Measurements from ENCODE around the gene PADI1.

The PADI1 gene, protein sequence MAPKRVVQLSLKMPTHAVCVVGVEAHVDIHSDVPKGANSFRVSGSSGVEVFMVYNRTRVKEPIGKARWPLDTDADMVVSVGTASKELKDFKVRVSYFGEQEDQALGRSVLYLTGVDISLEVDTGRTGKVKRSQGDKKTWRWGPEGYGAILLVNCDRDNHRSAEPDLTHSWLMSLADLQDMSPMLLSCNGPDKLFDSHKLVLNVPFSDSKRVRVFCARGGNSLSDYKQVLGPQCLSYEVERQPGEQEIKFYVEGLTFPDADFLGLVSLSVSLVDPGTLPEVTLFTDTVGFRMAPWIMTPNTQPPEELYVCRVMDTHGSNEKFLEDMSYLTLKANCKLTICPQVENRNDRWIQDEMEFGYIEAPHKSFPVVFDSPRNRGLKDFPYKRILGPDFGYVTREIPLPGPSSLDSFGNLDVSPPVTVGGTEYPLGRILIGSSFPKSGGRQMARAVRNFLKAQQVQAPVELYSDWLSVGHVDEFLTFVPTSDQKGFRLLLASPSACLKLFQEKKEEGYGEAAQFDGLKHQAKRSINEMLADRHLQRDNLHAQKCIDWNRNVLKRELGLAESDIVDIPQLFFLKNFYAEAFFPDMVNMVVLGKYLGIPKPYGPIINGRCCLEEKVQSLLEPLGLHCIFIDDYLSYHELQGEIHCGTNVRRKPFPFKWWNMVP

DNA sequence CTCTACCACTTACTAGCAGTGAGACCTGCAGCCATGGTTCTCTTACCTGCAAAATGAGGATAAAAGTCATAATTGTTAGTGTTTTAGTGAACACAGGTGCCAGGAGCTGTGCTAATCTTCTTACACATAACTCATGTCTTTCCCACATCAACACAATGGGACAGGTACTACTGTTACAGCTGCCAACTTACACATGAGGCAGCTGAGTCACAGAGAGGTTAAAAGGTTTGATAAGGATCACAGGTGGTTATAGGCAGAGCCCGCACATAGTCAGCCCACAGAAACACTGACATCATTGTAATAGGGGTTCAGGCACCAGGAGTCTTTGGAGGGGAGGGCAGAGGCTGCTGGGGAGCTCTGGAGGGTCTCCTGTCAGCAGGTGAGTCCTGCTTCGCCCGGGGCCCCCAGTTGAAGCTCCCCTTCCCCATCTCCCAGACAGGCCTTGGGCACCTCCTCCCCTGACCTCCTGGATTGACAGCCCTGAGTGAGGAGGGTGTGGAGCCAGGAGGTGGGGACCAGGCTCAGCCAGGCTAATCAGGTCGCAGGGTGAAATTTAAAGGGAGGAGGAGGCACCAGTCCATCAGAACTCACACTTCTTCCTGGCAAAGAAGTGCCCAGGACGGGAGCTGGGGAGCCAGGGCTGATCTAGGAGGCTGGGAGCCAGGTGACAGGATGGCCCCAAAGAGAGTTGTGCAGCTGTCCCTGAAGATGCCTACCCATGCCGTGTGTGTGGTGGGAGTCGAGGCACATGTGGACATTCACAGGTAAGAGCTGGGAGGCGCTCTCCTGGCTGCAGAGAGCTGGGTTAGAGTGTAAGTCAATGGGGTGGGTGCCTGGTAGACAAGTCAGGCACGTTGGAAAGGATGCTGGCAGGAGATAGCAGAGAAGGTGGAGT lies at the start of gene PADI1:
PADI1 (plus strand) TSS at position 583 of the 895 bp plus-strand sequence; CDS start at position 673, 90 bp downstream.
- no peak for DNase-seq

DNA sequence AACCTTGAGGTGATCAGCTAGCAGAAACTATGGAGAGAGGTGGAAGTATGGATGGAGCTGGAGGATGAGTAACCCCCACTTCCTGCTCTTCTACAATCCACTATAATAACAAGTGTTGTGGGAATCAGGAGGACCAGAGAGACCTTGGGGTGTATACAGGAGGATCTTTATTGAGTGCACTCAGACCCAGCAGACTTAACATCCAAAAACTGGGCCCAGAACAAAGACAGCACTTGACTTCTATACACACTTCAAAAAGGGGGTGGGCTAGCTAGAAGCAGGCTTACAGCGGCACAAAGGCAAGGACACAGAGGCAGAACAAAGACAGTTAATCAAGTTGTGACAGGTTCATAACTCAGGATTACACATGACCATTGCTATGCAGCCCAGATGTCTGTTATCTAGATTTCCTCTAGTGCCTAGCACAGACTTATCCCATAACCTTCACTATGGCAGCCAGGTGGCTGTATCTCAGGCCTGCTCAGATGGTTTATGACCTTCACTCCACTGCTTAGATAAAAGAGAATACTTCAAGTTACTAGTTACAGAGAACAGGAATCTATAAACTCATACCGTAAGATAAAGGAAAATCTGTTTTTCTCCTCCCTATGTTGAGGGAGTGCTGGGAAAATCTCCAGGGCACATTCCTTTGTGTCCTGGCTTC lies 49.5 kb upstream of the PADI1 start:
- DNase-seq: no peak

DNA sequence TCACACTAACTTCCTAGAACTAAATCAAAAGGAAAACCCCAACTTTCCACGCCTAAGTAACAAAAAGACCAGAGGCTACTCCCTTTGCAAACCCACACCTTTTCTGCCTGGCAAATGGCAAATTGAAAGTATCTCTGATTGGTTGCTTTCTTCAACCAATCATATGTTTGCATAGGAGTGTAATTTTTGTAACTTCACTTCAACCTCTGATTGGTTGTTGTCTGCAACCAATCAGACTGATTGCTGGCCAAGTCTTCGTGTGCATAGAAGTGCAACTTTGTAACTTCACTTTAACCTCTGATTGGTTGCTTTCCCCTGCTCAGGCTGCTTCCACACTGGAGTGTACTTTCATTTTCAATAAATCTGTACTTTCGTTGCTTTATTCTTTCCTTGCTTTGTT lies 48.8 kb upstream of the PADI1 start:
- no peak for DNase-seq

DNA sequence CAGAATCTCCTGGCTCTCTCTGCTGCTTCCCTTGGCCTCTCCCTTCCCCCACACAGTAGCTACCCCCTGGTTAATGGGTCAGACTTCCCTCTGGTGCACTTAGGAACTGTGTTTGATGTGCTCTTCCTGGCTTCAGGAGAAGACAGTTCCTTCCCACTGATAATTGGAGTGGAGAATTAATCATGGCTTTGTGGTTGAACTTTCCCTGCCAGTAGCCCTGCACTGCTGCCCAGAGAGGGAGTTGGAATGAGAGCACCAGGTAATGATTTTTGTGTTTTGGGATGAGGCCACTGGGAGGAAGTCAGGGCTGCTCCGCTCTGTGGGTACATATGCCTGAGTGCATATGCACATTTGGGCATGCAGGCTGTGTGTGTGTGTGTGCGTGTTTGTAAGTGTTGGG lies 46.0 kb upstream of the PADI1 start:
- no peak for DNase-seq

DNA sequence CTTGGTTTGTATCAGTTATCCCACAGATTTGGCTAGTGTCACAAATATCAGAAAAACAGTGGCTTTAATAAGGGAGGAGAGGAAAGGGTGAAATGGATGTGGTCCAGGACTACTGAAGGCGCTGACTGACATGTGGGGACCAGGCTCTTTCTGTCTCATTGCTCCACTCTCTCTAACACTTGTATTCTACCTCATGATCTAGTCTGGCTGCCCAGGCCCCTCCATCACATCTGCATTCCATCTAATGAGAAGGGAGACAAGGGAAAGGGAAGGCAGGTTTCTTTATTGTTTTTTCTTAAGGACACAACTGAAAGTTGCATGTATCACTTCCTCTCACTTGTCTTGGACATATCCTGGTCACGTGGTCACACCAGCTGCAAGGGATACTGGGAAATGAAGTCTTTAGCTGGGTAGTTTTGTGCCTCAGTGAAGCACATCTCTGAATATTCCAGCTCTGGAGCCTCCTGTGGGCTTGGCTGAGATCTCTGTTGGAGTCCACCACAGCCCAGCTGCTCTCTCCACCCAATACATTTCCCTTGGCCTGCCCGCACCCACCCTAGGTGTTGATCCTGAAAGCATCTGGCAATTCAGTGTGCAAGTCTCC lies 43.7 kb upstream of the PADI1 start:
- DNase-seq: no peak

DNA sequence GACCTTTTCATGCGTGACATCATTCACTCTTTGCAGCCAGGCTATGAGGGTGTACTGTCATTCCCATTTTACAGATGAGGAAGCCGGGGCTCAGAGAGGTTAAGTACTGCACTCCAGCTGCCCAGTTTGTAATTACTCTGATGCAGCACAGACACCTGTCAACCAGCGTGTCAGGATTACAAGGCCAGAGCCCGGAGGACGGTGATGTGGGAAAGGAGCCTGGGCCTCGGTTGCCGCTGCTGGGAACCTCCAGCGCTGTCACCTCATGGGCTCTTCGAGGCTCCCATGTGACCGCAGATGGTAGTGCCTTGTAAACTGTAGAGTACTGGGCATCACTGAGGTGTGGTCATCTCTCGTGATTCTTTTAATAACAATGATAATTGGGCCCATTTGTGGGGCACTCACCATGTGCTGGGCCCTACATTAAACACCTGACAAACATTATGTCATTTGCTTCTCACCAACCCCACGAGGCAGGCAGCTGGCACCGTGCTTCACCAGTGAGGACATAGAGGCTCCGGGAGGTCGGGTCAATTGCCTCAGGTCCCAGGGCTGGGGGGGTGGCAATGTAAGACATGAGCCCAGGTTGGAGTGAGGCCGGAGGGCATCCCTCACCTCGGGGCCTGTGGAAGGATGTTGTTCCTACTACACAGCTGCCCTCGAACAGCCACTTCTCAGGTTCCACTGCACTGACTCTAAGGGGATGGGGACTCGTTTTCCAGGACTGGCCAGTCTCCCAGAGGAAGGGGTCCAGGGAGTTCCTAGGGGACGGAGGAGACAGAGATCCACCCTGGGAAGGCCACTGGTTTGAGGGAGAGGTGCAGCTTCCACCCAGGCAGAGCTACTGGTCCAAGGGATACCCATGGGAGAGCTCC lies 42.8 kb upstream of the PADI1 start:
- DNase-seq: no peak

DNA sequence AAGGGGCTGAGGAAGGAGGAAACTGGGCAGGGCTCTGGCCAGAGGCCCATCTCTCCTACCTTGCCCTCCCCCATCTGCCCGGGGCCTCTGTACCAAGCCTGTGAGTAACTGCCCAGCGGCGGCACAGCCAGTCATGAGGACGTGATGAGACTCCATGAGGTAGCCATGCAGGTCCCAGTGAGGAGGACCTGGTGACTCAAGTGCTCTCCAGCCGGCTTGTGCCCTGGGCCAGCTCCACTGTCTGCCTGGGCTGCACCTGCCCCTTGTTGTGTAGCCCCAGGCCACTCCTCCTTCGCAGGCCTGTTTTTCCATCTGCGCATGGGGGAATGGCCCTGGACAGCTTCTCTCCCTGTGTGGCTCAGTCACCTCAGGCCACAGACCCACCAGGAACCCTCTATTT lies 42.0 kb upstream of the PADI1 start:
- DNase-seq: no peak

DNA sequence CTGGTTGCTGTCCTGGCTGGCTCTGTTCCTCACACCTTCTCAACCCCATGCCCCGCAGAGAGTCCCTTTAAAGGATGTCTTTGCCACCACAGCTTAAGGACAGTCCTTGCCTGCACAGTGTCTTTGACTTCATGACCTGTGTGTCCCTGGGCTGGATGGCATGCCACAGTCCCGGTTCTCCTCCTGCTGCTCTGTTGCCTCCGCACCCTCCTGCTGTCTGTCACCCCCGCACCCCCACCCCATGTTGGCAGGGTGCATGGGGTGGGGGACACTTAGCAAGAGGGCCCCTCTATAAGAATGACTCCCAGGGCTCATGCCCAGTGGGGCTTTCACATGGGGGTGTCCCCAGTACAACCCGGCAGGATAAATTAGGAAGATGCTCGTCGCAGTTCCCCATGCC lies 41.6 kb upstream of the PADI1 start:
- DNase-seq: no peak

DNA sequence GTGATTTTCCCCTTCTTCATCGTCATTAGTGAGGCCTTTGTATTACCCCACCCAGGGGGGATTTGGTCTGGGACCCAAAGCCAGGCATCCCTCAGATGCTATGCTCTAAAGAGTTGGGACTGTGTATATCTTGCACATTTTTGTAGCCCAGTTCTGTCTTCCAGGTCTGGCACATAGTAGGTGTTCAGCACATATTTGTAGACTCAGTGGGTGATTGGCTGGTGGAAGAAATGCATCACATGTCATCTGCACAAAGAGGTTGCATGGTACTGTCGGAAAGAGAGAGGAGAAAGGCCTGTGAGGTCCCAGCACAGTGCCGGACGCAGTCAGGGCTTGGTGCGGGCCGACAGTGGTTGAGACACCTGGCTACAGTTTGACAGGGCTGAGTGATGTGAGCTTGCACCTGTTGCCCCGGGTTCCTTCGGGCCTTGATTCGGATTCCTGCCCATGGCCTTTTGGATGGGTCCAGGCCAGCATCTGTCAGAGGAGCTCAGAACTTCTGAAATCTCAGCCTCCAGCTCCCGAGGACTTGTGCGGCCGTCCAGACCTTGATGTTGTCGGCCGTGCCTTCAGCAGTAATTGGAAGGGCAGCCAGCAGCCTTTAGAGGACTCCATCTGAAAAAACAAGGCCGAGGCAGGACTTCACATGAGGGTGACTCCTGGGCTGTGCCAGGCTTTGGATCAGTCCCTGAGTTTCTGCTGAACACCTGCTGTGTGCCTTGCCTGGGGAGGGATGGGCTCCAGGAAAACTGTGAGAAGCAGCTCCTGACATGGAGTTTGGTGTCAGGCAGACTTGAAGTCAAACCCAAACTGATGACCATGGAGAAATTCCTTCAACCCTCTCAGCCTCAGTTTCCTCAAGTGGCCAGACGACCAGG lies 40.9 kb upstream of the PADI1 start:
- no peak for DNase-seq

DNA sequence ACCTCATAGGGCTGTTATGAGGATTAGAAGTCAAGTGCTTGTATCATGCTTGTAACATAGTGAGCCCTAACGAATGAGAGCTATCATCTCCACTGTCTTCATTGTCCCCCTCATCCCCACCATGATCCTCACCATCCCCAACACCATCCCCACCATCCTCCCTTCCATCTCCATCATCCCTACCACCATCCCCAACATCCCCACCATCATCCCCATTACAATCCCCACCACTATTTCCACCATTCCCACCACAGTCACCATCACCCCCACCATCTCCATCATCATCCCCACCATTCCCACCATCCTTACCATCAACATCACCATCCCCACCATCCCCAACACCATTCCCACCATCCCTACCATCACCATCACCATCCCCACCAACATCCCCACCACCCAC lies 39.1 kb upstream of the PADI1 start:
- DNase-seq: no peak

DNA sequence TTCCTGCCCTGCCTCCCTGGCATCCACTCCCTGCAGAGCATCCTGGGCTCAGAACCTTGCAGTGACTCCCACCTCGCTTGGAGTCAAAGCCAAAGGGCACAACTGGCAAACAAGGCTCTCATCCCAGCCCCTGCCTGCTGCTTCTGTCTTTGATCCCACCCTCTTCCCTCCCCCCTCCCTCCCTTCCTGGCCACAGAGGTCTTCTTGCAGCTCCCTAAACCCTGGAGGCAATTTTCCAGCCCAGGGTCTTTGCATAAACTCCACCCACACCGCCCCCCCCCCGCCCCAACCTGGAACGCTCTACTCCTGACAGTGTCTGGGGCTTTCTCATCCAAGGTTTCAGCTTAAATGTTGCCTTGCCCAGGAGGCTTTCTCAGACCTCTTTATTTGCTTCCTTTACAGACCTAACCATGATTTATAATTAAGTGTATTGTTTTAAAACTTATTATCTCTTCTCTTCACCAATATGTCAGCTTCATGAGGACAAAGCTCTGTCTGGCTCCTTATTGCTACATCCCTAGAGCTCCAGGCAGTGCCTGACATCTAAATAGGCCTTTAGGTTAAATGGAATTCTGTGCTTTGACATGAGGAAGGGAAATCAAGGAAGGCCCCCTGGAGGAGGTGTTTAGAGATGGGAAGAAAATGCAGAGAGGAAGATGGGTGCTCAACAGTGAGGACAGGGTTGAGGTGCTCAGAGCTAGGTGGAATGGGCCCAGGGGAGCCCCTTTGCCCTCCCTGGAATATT lies 37.7 kb upstream of the PADI1 start:
- DNase-seq: no peak

DNA sequence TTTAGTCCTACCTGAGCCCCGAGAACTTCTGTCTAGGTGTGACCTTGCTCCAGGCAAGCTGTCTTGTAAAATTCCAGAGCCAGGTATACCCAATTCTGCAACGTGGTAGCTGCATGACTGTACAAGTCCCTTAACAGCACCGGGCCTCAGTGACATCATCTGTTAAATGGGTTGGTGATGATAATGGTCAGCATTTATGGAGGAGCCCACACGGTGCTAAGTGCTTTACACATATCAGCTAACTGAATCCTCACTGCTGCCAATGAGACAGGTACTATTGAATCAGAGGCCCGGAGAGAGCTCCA lies 37.2 kb upstream of the PADI1 start:
- no peak for DNase-seq

DNA sequence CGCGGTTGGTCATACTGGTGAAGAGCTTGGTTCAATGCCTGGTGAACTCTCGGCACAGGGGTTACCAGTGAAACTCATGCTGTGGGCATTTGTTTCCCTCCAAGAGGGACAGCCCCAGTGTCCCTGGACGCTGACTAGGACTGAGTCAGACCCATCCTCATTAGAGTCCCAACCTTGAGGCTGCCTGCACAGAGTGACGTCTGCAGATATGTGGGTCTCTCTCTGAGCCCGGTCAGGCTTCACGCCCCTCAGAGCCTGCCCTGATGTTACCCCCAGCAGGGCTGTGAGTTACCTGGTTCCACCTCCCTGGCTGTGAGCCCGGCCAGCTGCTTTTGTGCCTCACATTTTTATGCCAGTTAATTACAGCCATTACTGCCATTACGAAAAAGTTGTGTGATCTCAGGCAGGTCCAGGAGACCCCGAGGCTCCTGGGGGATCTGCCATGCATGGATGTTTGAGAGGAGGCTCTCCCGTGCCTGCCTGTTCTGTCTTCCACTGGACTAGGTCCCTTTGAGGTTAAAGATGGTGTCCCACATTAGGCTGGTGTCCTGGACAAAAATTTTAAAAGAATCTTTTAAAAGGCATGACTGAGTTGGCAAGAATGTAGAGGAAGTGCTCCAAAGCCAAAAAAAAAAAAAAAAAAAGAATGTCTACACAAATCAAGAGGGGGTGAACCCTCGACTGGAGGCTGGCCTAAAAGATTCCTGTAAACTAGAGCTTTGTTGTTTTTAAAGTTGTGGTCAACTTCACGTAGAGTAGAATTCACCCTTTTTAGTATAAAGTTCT lies 36.6 kb upstream of the PADI1 start:
- no peak for DNase-seq

DNA sequence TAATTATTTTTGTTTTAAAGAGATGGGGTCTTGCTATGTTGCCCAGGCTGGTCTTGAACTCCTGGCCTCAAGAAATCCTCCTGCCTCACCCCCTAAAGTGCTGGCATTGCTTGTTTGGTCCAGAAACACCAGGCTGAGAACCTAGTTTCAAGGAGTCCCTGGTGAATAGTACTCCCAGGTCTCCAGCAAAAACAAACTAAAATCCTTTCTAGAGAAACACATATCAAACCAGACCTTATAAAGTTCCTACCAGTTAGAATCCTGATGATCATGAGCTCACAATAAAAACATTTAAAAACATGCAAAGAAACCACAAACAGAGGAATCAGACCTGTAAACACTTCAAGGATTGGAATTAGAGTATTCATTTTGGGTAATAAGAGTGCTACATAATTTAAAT lies 34.4 kb upstream of the PADI1 start:
- DNase-seq: no peak

DNA sequence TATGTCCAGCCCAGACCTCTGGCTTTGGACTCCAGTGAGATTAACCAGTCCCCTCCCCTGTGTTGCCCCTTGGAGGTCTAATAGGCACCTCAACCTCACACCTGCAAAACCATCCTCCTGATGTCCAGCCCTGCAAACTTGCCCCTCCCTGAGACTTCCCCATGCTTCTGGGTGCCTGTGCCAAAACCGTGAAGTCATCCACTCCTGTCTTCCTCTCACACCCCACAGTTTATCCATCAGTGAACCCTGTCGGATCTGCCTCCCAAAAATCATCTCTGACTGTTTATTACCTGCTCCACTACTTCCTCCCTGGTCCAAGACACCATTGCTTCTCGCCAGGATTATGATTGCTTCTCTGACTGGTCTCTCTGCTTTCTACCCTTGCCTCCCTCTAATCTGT lies 31.7 kb upstream of the PADI1 start:
- no peak for DNase-seq

DNA sequence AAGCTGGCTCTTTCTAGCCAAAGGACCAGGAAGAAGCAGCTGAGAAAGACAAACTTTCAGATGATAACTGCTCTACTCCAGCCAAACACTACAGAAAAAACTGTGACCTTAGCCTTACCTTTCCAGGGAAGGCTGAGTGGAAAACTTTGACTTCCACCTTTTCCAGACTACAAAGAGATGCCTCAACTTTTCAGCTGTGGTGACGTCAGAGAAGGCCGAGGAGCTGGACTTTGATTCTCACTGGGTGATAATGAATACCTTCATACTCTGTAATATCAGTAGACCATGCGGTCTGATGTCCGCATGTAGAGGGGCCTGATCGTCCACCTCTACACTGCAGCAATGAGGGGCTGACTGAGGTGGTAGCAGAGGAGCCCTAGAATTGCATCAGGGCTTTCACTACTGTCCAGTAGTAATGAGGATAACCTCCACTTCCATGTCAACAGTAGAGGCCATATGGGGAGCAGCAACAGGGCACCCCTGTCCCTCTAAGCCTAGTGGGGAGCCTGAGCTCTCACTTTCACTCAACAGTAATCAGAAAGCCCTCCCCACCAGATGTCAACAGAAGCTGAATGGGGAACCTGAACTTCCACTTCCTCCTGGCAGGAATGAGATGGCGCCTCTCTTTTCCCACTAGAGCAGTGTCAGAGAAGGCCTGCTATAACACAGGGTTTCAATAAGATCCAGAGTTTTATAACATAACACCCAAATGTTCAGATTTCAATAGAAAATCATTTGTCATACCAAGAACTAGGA lies 28.4 kb upstream of the PADI1 start:
- no peak for DNase-seq

DNA sequence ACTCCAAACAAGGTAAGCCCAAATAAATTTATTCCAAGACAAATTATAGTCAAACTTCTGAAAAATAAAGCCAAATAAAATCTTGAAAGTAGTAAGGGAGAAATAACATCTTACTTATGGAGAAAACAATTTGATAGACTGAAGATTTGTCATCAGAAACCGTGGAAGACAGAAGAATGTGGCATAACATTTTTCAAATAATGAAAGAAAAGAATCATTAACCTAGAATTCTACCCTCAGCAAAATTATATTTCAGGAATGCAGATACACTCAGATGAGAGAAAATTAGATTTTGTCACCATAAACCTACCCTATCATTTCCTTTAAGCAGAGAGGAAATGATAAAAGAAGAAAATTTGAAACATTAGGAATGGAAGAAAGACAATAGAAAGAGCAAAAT lies 27.3 kb upstream of the PADI1 start:
- DNase-seq: no peak

DNA sequence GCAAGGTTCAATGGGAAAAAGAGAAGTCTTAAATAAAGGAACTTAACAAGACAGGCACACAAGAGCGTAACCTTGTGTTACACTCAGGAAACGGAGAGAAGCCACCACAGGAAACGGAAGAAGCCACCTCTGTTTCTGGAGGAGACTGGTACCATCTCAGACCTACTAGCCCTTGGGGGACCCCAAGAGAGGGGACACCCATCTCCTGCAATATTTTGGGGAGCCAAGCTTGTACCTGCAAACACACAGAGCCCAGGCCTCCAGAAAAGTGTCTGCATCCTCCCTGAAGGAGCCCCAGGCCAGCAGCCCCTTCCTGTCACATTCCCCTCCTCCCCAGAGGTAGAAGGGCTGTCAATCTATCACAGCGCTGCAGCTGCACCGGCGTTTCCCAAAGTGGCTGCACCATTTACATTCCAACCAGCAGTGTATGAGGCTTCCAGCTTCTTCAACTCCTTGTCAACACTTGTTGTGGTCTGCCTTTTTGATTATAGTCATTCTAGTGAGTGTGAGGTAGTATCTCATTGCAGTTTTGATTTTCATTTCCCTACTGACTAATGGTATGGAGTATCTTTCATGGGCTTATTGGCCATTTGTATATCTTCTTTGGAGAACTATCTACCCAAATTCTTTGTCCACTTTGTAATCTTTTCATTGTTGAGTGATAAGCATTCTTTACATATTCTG lies 23.0 kb upstream of the PADI1 start:
- peak; percentile 40 for DNase-seq
